ENCODE data around the gene SLC9A4. TPM values are rescaled to one million over a fixed set of nuclear protein-coding genes. Genes with fewer than 3 reads are reported as not detected.

SLC9A4 gene
- total and polyA plus RNA-seq, 7 donors, result 0.04 TPM; not detected in 6

DNA sequence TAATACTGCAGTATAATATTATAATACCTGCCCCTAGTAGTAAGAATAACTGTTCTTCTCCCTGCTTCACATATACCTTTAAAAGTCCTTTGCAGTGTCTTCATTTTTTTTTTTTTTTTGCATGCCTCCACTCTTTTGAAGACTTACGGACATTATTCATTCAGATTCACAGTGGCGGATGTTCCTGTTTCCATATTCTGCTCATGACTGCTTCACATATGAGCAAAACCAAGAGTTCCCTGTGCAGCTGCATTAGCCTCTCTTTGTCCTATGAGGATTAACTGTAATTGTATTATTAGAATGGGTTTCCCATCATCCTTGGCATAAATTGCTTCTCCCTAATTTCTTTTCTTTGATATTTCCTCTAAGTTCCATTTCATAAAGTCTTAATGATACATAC lies 37.3 kb upstream of the SLC9A4 start:
- Histone ChIP-seq H3K27me3 (no peaks in the 10 kb centered on the region), H3K9me3 (no peaks in the 10 kb centered on the region), H3K36me3 (no peaks in the 10 kb centered on the region), H3K4me1 (no peaks in the 10 kb centered on the region), H3K27ac (no peak overlapping the region), H3K4me3 (no peak overlapping the region)
- WGBS, 2 donors, result 73 to 94% methylated on average over 2 of the region's 2 CpGs
- intact Hi-C loops (cut with DNase I), result no loop called here
- TF ChIP-seq, protein P1, sequence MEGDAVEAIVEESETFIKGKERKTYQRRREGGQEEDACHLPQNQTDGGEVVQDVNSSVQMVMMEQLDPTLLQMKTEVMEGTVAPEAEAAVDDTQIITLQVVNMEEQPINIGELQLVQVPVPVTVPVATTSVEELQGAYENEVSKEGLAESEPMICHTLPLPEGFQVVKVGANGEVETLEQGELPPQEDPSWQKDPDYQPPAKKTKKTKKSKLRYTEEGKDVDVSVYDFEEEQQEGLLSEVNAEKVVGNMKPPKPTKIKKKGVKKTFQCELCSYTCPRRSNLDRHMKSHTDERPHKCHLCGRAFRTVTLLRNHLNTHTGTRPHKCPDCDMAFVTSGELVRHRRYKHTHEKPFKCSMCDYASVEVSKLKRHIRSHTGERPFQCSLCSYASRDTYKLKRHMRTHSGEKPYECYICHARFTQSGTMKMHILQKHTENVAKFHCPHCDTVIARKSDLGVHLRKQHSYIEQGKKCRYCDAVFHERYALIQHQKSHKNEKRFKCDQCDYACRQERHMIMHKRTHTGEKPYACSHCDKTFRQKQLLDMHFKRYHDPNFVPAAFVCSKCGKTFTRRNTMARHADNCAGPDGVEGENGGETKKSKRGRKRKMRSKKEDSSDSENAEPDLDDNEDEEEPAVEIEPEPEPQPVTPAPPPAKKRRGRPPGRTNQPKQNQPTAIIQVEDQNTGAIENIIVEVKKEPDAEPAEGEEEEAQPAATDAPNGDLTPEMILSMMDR (IDR thresholded peaks at IDR 0.05), result no peak
- TF ChIP-seq POLR2AphosphoS5 (IDR thresholded peaks at IDR 0.05) (no peak), EP300 (IDR thresholded peaks at IDR 0.05) (no peak), POLR2A (IDR thresholded peaks at IDR 0.05) (no peak)
- no peak for DNase-seq

DNA sequence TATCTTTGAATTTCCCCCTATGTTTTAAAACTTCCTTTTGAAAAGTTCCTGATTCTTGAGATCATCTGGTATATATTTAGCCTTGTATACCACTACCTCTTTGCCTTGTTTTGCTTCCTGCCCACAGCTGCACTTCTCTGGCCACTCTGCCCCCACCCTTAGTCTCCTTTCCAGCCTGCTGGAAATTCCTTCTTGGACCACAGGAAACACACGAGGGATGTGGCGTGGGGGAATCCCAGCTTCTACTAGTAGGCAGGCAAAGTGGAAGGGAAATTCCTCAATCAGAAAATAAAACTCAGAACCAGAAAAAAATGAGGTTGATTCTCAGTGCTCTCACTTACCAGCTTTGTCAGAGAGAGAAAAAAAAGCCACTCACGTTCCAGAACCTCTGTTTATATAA lies 36.7 kb upstream of the SLC9A4 start:
- Histone ChIP-seq H3K4me3 (no peak overlapping the region), H3K4me1 (no peaks in the 10 kb centered on the region), H3K36me3 (no peaks in the 10 kb centered on the region), H3K27me3 (no peaks in the 10 kb centered on the region), H3K9me3 (no peaks in the 10 kb centered on the region), H3K27ac (no peak overlapping the region)
- TF ChIP-seq POLR2AphosphoS5 (IDR thresholded peaks at IDR 0.05), result no peak
- TF ChIP-seq EP300 (IDR thresholded peaks at IDR 0.05), result no peak
- TF ChIP-seq, protein P1 (IDR thresholded peaks at IDR 0.05), result no peak
- no peak for TF ChIP-seq POLR2A (IDR thresholded peaks at IDR 0.05)
- DNase-seq, result no peak
- WGBS, 2 donors, result 29 to 42% methylated on average over 3 of the region's 3 CpGs
- intact Hi-C loops (cut with DNase I), result no loop called here

DNA sequence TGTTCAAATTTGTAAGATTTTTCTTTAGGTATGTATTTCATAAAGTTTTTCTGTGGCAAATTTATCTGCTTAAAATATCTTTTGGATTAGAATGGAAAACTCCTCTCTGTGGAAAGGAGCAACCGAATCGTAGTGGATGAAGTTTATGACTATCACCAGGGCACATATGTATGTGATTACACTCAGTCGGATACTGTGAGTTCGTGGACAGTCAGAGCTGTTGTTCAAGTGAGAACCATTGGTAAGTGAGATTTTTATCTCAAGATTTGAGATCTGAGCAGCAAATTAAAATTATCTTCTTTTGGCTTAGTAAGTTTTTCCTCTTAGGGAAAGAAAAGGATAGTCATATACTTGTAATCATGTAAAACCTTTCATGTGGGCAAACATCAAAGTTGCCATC lies 35.9 kb upstream of the SLC9A4 start:
- H3K27ac ChIP-seq, result no peak overlapping the region
- H3K27me3 ChIP-seq, result no peaks in the 10 kb centered on the region
- H3K4me3 ChIP-seq, result no peak overlapping the region
- intact Hi-C loops (cut with DNase I), result no loop called here
- WGBS, 2 donors, result 83 to 88% methylated on average over 4 of the region's 4 CpGs
- H3K4me1 ChIP-seq, result no peaks in the 10 kb centered on the region
- no peaks in the 10 kb centered on the region for H3K9me3 ChIP-seq
- H3K36me3 ChIP-seq, result no peaks in the 10 kb centered on the region
- TF ChIP-seq POLR2A (IDR thresholded peaks at IDR 0.05) (no peak), POLR2AphosphoS5 (IDR thresholded peaks at IDR 0.05) (no peak), EP300 (IDR thresholded peaks at IDR 0.05) (no peak)
- TF ChIP-seq, protein P1 (IDR thresholded peaks at IDR 0.05), result no peak
- no peak for DNase-seq

DNA sequence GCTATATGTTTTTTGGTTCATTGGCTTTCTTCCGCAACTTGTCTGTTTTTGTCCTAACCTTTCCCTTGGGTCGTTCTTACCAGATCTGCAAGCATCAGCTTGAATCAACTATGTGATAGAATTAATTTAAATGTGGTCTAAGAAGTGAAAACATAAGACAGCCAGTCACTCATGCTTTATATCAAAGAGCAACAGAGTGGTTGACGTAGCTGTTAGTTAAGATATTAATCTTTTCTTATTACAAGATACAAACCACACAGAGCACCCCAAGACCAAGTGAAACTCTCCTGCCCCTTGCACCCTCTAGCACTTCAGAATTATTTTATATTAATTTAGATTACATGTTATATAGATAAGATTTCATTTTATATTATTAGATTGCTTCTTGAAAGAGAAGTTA lies 34.9 kb upstream of the SLC9A4 start:
- intact Hi-C loops (cut with DNase I), result no loop called here
- Histone ChIP-seq H3K9me3 (no peaks in the 10 kb centered on the region), H3K27ac (no peak overlapping the region), H3K27me3 (no peaks in the 10 kb centered on the region), H3K4me3 (no peak overlapping the region), H3K36me3 (no peaks in the 10 kb centered on the region), H3K4me1 (no peaks in the 10 kb centered on the region)
- WGBS, 2 donors, result 87 to 88% methylated on average over 3 of the region's 3 CpGs
- no peak for DNase-seq
- no peak for TF ChIP-seq EP300 (IDR thresholded peaks at IDR 0.05)
- no peak for TF ChIP-seq POLR2AphosphoS5 (IDR thresholded peaks at IDR 0.05)
- TF ChIP-seq POLR2A (IDR thresholded peaks at IDR 0.05), result no peak
- TF ChIP-seq, protein P1 (IDR thresholded peaks at IDR 0.05), result no peak

DNA sequence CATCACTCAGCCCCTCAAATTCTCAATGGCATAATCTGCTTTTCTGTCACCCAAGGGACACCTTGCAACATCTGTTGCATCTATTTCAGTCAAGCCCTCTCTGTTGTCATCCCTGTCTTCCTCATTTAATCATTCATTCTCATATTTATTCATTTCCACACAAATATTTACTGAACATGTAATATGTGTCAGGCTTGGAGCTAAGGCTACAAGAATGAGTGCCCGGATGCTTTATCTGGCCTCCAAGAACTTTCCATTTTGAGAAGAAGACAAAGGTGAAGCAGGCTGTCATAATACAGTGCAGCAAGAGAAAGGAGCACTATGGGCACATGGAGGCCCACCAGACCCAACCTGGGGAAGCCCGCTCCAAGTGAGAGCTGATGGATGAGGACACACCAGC lies 34.4 kb upstream of the SLC9A4 start:
- H3K27ac ChIP-seq, result no peak overlapping the region
- H3K36me3 ChIP-seq, result no peaks in the 10 kb centered on the region
- H3K4me1 ChIP-seq, result no peaks in the 10 kb centered on the region
- WGBS, 2 donors, result 90 to 91% methylated on average over 2 of the region's 2 CpGs
- DNase-seq, result no peak
- H3K4me3 ChIP-seq, result no peak overlapping the region
- TF ChIP-seq POLR2AphosphoS5 (IDR thresholded peaks at IDR 0.05) (no peak), POLR2A (IDR thresholded peaks at IDR 0.05) (no peak), EP300 (IDR thresholded peaks at IDR 0.05) (no peak)
- TF ChIP-seq, protein P1 (IDR thresholded peaks at IDR 0.05), result no peak
- intact Hi-C loops (cut with DNase I), result no loop called here
- no peaks in the 10 kb centered on the region for H3K9me3 ChIP-seq
- no peaks in the 10 kb centered on the region for H3K27me3 ChIP-seq
